Activated CD4-positive, alpha-beta T cell treated with anti-CD3 and anti-CD28 coated beads, Interleukin-2, amount 10 ng/mL, durations not matched to agents 24 days and 14 days (primary cell): ENCODE results near the gene PLA2G12A. TPM values are rescaled to one million over a fixed set of nuclear protein-coding genes. Genes with fewer than 3 reads are reported as not detected.
"Not testable (repeated sequence)": the region's sequence is repeated elsewhere in the genome, so short reads cannot be mapped to it uniquely, and the experiment has no call there.

Experiments
- DNase-seq: peaks from one replicate; pipeline ENCODE4 v3.0.0; 2022
- H3K27ac Mint-ChIP-seq: one replicate; pipeline ENCODE4 v1.8.0; 2022; ENCODE audit warnings: mild to moderate bottlenecking, mixed read lengths
- H3K27me3 Mint-ChIP-seq: one replicate; pipeline ENCODE4 v1.8.0; 2022; ENCODE audit warnings: mixed read lengths
- H3K36me3 Mint-ChIP-seq: one replicate; pipeline ENCODE4 v1.8.0; 2022; ENCODE audit warnings: low read depth, mild to moderate bottlenecking, mixed read lengths
- H3K4me1 Mint-ChIP-seq: one replicate; pipeline ENCODE4 v1.8.0; 2021; ENCODE audit warnings: mixed read lengths
- H3K4me3 Mint-ChIP-seq: one replicate; pipeline ENCODE4 v1.8.0; 2022; ENCODE audit warnings: mild to moderate bottlenecking, moderate library complexity, mixed read lengths
- H3K9me3 Mint-ChIP-seq: one replicate; pipeline ENCODE4 v1.8.0; 2021; ENCODE audit warnings: mixed read lengths
- intact Hi-C: fragments of 100-400 bp; cut with micrococcal nuclease; formaldehyde crosslinking; loops from one replicate; pipeline ENCODE4 v1.15.1; 2023
- total RNA-seq: library from RNA; stranded (reverse); gene quantifications from 2 replicates; pipeline ENCODE4 v1.2.3, GENCODE V29; 2022

Gene PLA2G12A
- total RNA-seq, 1 donor from 2014 or later, result 11.4 TPM

DNA sequence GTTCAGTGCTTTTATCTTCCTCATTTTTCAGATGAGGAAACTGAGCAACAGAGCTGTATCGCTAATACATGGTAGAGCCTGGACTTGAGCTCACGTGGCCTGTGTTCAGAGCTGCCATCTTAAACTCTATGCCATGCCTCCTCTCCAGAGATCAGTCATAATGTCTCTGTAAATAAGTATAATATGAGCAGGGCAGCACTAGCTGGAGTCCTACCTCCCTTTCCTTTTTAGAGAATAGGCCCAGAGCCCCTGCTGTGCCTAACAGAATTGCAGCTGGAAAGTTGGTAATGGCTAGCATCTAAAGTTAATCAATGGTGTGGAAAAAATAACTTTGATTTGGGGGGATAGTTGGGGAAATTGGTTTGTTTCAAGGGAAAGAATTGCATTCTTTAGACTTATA, 47.0 kb downstream of the PLA2G12A start:
- Mint-ChIP-seq H3K27me3 (no peaks in the 10 kb centered on the region), H3K4me3 (no peak overlapping the region), H3K27ac (no peak overlapping the region), H3K4me1 (peaks cover 20% of the 10 kb centered on the region), H3K36me3 (peaks cover 60% of the 10 kb centered on the region), H3K9me3 (no peaks in the 10 kb centered on the region)
- DNase-seq, result no peak
- intact Hi-C loops, result loop anchor here (2.0 kb wide), 1 partner anchor 20 kb away; the partner anchor contains the start of gene CASP6

DNA sequence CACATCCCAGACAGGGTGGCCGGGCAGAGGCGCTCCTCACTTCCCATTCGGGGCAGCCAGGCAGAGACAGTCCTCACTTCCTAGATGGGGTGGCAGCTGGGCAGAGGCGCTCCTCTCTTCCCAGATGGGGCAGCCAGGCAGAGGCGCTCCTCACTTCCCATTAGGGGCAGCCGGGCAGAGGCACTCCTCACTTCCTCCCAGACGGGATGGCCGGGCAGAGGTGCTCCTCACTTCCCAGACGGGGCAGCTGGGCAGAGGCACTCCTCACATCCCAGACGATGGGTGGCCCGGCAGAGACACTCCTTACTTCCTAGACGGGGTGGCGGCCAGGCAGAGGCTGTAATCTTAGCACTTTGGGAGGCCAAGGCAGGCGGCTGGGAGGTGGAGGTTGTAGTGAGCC, 50.9 kb downstream of the PLA2G12A start:
- H3K27ac Mint-ChIP-seq, DNase-seq, H3K4me3 Mint-ChIP-seq, intact Hi-C loops, H3K9me3 Mint-ChIP-seq, H3K27me3 Mint-ChIP-seq: not testable (repeated sequence)
- peaks cover 19% of the 10 kb centered on the region for H3K4me1 Mint-ChIP-seq
- H3K36me3 Mint-ChIP-seq, result peaks cover 52% of the 10 kb centered on the region

DNA sequence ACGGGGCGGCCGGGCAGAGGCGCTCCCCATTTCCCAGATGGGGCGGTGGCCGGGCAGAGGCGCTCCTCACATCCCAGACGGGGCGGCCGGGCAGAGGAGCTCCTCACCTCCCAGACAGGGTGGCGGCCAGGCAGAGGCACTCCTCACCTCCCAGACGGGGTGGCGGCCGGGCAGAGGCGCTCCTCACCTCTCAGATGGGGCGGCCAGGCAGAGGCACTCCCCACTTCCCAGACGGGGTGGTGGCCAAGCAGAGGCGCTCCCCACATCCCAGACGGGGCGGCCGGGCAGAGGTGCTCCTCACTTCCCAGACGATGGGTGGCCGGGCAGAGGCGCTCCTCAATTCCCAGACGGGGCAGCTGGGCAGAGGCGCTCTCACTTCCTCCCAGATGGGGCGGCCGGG, 51.4 kb downstream of the PLA2G12A start:
- H3K9me3 Mint-ChIP-seq, H3K27ac Mint-ChIP-seq, H3K27me3 Mint-ChIP-seq, DNase-seq, intact Hi-C loops, H3K4me3 Mint-ChIP-seq: not testable (repeated sequence)
- Mint-ChIP-seq H3K36me3 (peaks cover 52% of the 10 kb centered on the region), H3K4me1 (peaks cover 16% of the 10 kb centered on the region)

DNA sequence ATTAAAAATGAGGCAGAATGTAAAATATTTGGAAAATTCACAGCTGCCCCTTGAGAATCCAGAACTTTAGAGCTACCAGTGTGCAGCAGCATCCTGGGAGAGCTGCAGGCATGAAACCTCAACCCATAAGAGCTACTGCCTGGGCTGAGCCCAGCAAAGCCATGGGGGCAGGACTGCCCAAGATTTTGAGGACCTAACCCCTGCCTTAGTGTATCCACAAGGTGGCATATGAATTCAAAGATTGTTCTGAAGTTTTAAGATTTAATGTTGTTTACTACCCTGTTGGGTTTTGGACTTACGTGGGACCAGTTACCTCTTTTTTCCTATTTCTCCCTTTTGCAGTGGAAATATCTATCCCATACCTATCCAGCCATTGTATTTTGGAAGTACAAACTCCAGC, 53.0 kb downstream of the PLA2G12A start:
- no peak overlapping the region for H3K4me3 Mint-ChIP-seq
- intact Hi-C loops, result no loop called here
- no peak overlapping the region for H3K27ac Mint-ChIP-seq
- peaks cover 3% of the 10 kb centered on the region for H3K4me1 Mint-ChIP-seq
- no peaks in the 10 kb centered on the region for H3K9me3 Mint-ChIP-seq
- H3K36me3 Mint-ChIP-seq, result peaks cover 48% of the 10 kb centered on the region
- no peaks in the 10 kb centered on the region for H3K27me3 Mint-ChIP-seq
- DNase-seq, result no peak

DNA sequence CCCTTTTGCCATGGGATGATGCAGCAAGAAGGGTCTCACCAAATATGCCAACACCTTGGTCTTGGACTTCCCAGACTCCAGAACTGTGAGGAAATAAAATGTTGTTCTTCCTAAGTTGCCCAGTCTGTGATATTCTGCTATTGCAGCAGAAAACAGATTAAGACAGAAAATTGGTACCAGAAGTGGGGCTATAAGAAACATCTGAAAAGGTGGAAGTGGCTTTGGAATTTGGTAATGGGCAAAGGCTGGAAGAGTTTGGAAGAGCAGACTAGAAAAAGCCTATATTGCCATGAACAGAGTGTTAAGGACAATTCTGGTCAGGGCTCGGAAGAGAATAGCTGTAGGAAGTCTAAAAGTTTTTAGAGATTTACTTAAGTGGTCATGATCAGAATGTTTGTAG, 54.0 kb downstream of the PLA2G12A start:
- Mint-ChIP-seq H3K9me3 (peaks cover 3% of the 10 kb centered on the region), H3K36me3 (peaks cover 52% of the 10 kb centered on the region), H3K27ac (no peak overlapping the region), H3K4me3 (no peak overlapping the region), H3K4me1 (peaks cover 5% of the 10 kb centered on the region), H3K27me3 (no peaks in the 10 kb centered on the region)
- no peak for DNase-seq
- intact Hi-C loops, result no loop called here

DNA sequence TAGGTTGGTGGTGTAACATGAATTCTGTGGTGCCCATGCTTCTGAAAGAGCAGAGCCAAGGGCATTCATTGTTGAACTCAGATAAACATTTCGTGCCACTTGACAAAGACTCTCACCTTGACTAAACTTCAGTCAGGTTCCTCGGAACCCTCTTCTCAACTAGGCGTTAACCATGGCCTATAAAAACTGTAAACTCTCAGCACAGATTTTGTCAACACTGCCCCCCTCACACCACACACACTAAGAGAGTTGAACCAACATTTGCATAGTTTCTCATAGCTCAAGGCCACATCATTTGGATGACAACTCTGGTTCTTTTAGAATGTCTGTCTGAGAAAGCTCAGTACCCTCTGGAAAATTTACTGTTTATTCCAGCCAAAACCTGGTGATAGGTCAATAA, 54.7 kb downstream of the PLA2G12A start:
- H3K27me3 Mint-ChIP-seq, result no peaks in the 10 kb centered on the region
- no peak overlapping the region for H3K4me3 Mint-ChIP-seq
- H3K9me3 Mint-ChIP-seq, result peaks cover 3% of the 10 kb centered on the region
- intact Hi-C loops, result no loop called here
- H3K4me1 Mint-ChIP-seq, result peaks cover 5% of the 10 kb centered on the region
- DNase-seq, result no peak
- H3K27ac Mint-ChIP-seq, result no peak overlapping the region
- H3K36me3 Mint-ChIP-seq, result peaks cover 53% of the 10 kb centered on the region

DNA sequence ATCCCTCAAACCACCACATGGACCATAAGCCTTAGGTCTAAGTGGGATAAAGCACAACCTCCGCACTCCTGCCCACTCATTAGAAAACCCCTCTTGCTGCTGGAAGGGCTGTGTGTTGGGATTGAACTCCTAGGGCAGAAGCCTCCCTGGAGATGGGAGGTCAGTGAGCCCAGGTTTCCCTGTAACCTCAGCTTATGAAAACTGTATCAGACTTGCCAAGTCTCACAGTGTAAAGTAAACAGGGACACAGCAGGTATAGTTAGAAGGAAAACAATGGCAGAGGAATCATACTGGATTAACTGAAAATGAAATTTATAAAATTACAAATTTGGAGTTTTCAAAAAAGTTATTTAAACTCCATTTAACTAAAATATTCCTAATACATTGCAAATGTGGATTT, 56.6 kb downstream of the PLA2G12A start:
- H3K9me3 Mint-ChIP-seq, result peaks cover 3% of the 10 kb centered on the region
- H3K27ac Mint-ChIP-seq, result no peak overlapping the region
- no peak for DNase-seq
- intact Hi-C loops, result no loop called here
- peaks cover 56% of the 10 kb centered on the region for H3K36me3 Mint-ChIP-seq
- H3K27me3 Mint-ChIP-seq, result no peaks in the 10 kb centered on the region
- peaks cover 10% of the 10 kb centered on the region for H3K4me1 Mint-ChIP-seq
- no peak overlapping the region for H3K4me3 Mint-ChIP-seq

DNA sequence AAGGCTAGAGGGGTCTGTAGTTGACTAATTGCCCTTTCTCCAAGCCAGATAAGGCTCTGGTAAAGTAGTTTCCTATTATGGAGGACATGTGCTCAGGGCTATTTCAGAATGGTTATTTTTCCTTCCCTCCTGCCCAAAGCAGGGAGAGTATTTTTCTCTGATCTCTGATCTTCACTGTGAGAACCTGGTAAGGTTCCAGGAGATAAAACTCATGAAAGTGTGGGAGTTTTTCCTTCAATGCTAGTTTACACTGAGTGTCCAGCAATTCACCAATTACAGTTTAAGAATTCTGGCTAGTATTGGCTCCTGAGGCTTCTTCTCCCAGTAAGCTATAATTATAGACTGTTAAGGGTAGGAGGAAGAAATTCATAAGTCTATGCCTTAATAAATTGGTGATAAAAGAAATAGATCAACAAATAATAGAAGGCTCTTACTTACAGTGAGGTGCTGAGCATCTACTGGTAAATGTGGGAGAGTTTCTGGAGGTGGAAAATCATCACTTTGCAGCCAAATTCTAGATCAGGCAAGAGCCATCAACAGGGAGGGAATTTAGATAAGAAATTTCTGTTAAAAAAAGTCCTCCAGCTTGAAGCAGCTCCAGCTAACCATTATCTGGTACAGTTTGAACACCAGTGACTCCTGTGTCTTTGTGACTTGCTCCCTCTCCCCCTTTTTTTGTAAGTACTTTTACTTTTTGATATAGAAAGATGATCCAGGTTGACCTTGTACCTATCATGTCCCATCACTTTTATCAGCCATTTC, 57.5 kb downstream of the PLA2G12A start:
- DNase-seq, result no peak
- H3K36me3 Mint-ChIP-seq, result peaks cover 57% of the 10 kb centered on the region
- no peak overlapping the region for H3K27ac Mint-ChIP-seq
- peaks cover 10% of the 10 kb centered on the region for H3K4me1 Mint-ChIP-seq
- intact Hi-C loops, result no loop called here
- peaks cover 3% of the 10 kb centered on the region for H3K9me3 Mint-ChIP-seq
- no peak overlapping the region for H3K4me3 Mint-ChIP-seq
- H3K27me3 Mint-ChIP-seq, result no peaks in the 10 kb centered on the region

DNA sequence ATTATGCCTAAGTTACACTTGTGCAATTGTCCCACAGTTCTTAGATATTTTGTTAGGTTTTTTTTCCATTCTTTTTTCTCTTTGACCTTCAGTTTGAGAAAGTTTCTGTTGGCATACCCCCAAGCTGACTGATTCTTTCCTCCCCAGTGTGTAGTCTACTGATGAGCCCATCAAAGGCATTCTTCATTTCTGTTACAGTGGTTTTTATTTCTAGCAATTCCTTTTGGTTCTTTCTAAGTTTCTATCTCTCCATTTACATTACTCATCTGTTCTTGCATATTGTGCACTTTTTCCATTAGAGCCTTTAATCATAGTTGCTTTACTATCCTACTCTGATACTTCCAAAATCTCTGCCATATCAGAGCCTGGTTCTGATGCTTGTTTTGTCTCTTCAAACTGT, 58.5 kb downstream of the PLA2G12A start:
- DNase-seq, result no peak
- Mint-ChIP-seq H3K4me1 (peaks cover 17% of the 10 kb centered on the region), H3K9me3 (peaks cover 3% of the 10 kb centered on the region), H3K36me3 (peaks cover 59% of the 10 kb centered on the region), H3K4me3 (no peak overlapping the region), H3K27ac (peak overlapping the region; percentile 38), H3K27me3 (no peaks in the 10 kb centered on the region)
- intact Hi-C loops, result no loop called here

DNA sequence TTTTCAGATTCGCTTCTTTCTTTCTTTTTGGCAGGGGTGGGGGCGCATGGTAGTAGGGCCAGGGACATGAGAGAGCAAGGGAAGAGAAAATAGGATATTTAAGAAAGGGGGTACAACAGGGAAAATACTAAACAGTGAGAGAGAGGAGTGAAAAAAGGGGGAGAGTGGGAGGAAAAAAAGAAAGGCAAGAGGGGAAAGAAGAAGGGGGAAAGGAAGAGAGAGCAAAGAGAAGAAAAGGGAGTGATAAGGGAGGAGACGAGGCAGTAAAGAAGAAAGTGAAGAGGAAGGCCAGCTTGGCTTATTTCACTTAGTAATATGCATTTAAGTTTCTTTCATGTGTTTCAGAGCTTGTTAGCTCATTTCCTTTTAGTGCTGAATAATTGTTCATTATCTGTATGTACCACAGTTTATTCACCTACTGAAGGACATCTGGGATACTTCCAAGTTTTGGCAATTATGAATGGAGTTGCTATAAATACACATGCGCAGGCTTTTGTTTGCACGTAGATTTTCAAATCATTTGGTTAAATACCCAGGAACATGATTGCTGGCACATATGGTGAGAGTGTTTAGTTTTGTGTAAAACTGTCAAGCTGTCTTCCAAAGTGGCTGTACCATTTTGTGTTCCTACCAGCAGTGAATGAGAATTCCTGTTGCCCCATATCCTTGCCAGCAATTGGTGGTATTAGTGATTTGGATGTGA, 63.9 kb downstream of the PLA2G12A start:
- Mint-ChIP-seq H3K9me3 (no peaks in the 10 kb centered on the region), H3K36me3 (peaks cover 47% of the 10 kb centered on the region), H3K27me3 (no peaks in the 10 kb centered on the region), H3K27ac (no peak overlapping the region), H3K4me3 (no peak overlapping the region), H3K4me1 (peaks cover 18% of the 10 kb centered on the region)
- intact Hi-C loops, result no loop called here
- DNase-seq, result no peak

DNA sequence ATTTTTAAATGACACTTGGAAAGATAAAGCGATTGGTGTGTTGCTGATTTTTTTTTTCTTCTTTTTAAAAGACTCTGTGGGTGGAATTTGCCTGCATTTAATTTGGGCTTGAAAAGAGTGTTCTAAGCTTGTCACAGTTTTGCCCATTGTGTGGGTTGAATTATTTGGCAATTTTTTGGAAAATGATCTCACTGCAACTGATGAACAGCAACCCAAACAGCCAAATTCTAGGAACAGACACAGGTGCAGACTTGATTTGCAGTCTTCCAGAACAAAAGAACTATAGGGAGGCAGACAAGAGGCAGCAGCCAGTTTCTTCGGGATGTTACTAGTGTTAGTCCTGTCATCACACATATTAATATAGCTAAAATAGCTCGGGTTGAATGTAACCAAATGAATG, 67.1 kb downstream of the PLA2G12A start:
- intact Hi-C loops, result no loop called here
- DNase-seq, result no peak
- H3K36me3 Mint-ChIP-seq, result peaks cover 31% of the 10 kb centered on the region
- H3K4me1 Mint-ChIP-seq, result peaks cover 14% of the 10 kb centered on the region
- H3K27ac Mint-ChIP-seq, result no peak overlapping the region
- no peaks in the 10 kb centered on the region for H3K9me3 Mint-ChIP-seq
- no peaks in the 10 kb centered on the region for H3K27me3 Mint-ChIP-seq
- H3K4me3 Mint-ChIP-seq, result no peak overlapping the region

DNA sequence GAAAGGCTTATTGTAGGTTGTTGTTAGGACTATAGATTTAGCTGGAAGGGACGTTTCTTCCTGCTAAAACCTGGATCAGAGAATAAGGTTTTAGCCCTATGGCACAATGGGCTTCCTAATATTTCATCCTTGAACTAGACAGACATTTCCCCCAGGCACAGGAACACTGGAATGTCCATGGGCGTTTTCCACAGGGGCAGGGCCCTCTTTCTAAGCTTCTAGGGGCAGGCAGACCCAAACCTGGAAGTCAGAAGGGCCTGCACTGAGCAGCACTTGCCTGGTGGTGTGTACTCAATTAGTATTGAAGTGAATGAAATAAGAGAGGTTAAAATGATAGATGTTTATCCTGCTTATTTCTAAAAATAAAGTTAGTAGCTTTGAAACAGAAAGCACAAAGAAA, 67.8 kb downstream of the PLA2G12A start:
- intact Hi-C loops, result no loop called here
- peaks cover 29% of the 10 kb centered on the region for H3K36me3 Mint-ChIP-seq

More for the DNA sequence above, 67.8 kb downstream of the PLA2G12A start:
- DNase-seq, result no peak
- H3K9me3 Mint-ChIP-seq, result no peaks in the 10 kb centered on the region
- H3K27me3 Mint-ChIP-seq, result no peaks in the 10 kb centered on the region
- peaks cover 13% of the 10 kb centered on the region for H3K4me1 Mint-ChIP-seq
- no peak overlapping the region for H3K4me3 Mint-ChIP-seq
- H3K27ac Mint-ChIP-seq, result no peak overlapping the region
